AG04449 (cell line): ENCODE data around the gene CPEB4.

ENCODE experiments used
- CTCF ChIA-PET: fragments of 350-600 bp; formaldehyde crosslinking; extraction: SDS; loops from one replicate; lab custom pipeline; 2021; ENCODE audit warnings: antibody characterized with exemption; lab: Yijun Ruan, JAX
- POLR2A ChIA-PET: fragments of 400-600, 350-600 bp; formaldehyde crosslinking; extraction: SDS; loops from one replicate; lab custom pipeline; 2020; ENCODE audit warnings: antibody characterized with exemption, inconsistent platforms; lab: Yijun Ruan, JAX
- DNase-seq: peaks from one replicate; pipeline ENCODE4 v3.0.0-alpha.2; 2010; ENCODE audit warnings: low read depth, low spot score
- H3K4me3 ChIP-seq: 2 replicates; pipeline ENCODE4 v1.5.1; 2011; ENCODE audit warnings: low read depth, mild to moderate bottlenecking, control low read depth, low read length
- CTCF ChIP-seq: IDR thresholded peaks from one replicate; pipeline ENCODE4 v1.5.1; 2011; ENCODE audit warnings: mild to moderate bottlenecking, moderate library complexity, low read length, control low read depth, inconsistent platforms; ENCODE audit not compliant: insufficient read depth; ENCODE audit errors: missing control alignments

Gene CPEB4

DNA sequence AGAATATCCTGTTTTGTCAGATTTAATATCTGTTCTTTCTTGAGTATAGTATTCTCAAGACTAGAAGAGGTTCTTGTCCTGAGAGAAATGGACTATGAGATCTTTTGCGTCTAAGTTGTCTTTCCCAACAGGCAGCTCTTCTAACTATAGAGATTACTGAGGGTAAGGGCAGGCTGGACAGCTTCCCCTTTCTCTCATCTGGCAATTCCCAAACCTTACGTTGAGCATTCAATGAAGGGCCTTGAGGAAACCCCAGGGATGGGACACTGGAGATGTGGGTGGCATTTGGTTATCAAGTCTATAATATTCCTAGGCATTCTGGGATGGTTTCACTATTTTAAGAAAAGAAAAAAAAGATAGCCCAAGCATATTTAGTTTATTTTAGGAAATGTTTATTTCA, 72.8 kb downstream of the CPEB4 start:
- no peak overlapping the region for H3K4me3 ChIP-seq
- no peak for DNase-seq
- CTCF ChIA-PET = interaction anchor here (0.9 kb wide), 1 partner anchor 12 kb away, joined by 4 read pairs; no protein-coding TSS in a partner anchor
- POLR2A ChIA-PET = no interaction called here
- no peak for TF ChIP-seq CTCF

GRCh38 chr5:173961418-173961817, 73.3 kb downstream of the CPEB4 start:
- no peak overlapping the region for H3K4me3 ChIP-seq
- CTCF ChIA-PET = interaction anchor here (1.0 to 3.0 kb wide), 2 partner anchors 12 to 342 kb away, joined by 3 to 21 read pairs; no protein-coding TSS in a partner anchor
- DNase-seq = no peak
- POLR2A ChIA-PET = no interaction called here
- TF ChIP-seq CTCF = no peak

DNA sequence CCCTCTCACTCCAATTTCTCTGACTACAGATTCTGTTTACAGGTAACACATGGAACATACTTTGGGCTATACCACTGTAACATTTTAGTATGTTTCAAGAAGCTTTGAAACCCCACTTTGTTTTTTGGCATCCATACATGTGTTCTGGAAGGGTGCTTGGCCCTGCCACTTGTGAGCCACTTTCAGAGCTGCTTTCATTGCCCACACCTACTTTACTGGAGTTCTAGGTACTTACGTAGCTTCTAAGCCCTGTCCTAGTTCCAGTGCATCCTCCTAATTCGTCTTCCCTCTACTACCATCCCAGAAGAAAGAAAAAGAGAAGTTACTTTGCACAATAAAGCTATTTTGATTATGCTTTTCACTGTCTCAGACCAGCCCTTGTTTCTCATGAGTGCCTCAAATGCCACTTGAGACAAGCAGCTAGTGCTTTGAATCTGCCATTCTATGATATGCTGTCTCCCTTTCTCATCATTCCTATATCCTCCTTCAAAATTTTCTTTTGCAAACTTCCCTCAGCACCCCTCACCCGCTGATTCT, 74.4 kb downstream of the CPEB4 start:
- H3K4me3 ChIP-seq = no peak overlapping the region
- ChIA-PET CTCF (interaction anchor here (1.0 to 3.0 kb wide), 7 partner anchors 11 to 356 kb away, joined by 3 to 35 read pairs (median 5); partner anchors contain the start of gene BOD1), POLR2A (interaction anchor here (0.7 to 1.3 kb wide), 4 partner anchors 7 to 75 kb away, joined by 3 to 6 read pairs (median 4); partner anchors contain the start of gene CPEB4)
- TF ChIP-seq CTCF = no peak
- no peak for DNase-seq

- TF ChIP-seq CTCF = no peak
- POLR2A ChIA-PET = interaction anchor here (0.7 to 1.3 kb wide), 4 partner anchors 8 to 75 kb away, joined by 3 to 6 read pairs (median 4); partner anchors contain the start of gene CPEB4
- H3K4me3 ChIP-seq = peak overlapping the region; percentile 23; the same call in 1 of the 2 replicates
- DNase-seq = no peak
- CTCF ChIA-PET = interaction anchor here (0.8 to 3.0 kb wide), 9 partner anchors 8 to 355 kb away, joined by 3 to 35 read pairs (median 5); partner anchors contain the start of genes BOD1 and CPEB4
Measured at GRCh38 chr5:173963182-173963838, 75.2 kb downstream of the CPEB4 start.

GRCh38 chr5:173963867-173964441, 75.8 kb downstream of the CPEB4 start:
- POLR2A ChIA-PET = interaction anchor here (1.2 to 1.3 kb wide), 2 partner anchors 9 to 74 kb away, joined by 3 to 6 read pairs; no protein-coding TSS in a partner anchor
- CTCF ChIA-PET = interaction anchor here (0.8 to 3.0 kb wide), 9 partner anchors 9 to 355 kb away, joined by 3 to 35 read pairs (median 5); partner anchors contain the start of genes BOD1 and CPEB4
- DNase-seq = no peak
- TF ChIP-seq CTCF = no peak
- H3K4me3 ChIP-seq = no peak overlapping the region
